Suprapubic skin (tissue), 3 donors: ENCODE results near the gene SMARCC2.

ENCODE experiments used
- CTCF ChIP-seq, 2 donors: fragments of 200-600 bp in 1 of 2; fragments of 450-650 bp in 1 of 2; sonication (generic) in 1 of 2; IDR thresholded peaks; one replicate each; pipeline ENCODE4 v1.5.1; 2016 to 2019; ENCODE audit warnings: antibody characterized with exemption in 2 of 2, mild to moderate bottlenecking in 1 of 2, moderate library complexity in 1 of 2
- EP300 ChIP-seq: sonication (generic); formaldehyde crosslinking; IDR thresholded peaks from one replicate; pipeline ENCODE4 v1.6.1; 2017; ENCODE audit warnings: antibody characterized with exemption
- POLR2A ChIP-seq, 2 donors: fragments of 450-650 bp; IDR thresholded peaks; one replicate each; pipeline ENCODE4 v1.6.1; 2017; ENCODE audit warnings: antibody characterized with exemption in 2 of 2, mild to moderate bottlenecking in 2 of 2, moderate library complexity in 2 of 2

DNA sequence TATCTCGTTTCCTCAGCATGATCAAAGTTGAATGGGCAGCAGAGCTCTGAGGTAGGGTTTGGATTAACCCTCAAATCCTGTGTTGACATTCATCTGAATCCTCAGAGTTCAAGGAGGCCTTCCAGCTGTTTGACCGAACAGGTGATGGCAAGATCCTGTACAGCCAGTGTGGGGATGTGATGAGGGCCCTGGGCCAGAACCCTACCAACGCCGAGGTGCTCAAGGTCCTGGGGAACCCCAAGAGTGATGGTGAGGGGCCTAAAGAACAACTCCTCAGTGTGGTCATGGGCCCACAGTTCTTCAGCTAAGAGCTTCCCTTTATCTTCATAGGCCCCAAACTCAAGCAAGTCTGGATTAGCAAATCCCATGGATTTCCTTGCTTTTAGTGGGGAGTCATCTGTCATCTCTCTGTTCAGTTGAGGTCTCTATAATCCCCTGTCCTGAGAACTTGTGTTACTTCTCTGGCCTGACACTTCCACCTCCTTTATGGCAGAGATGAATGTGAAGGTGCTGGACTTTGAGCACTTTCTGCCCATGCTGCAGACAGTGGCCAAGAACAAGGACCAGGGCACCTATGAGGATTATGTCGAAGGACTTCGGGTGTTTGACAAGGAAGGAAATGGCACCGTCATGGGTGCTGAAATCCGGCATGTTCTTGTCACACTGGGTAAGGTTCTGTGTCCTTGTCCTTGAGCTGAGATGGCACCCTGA is 29.6 kb downstream of the SMARCC2 start:
- TF ChIP-seq CTCF (IDR thresholded peaks at IDR 0.05) (no peak), EP300 (no peak), POLR2A (IDR thresholded peaks at IDR 0.05) (no peak)
